Transverse colon (tissue), 4 donors: ENCODE measurements around the gene RNFT2. TPM values are rescaled to one million over a fixed set of nuclear protein-coding genes. Genes with fewer than 3 reads are reported as not detected.

Experiments
- DNase-seq: peaks from one replicate; pipeline ENCODE4 v3.0.0-alpha.2; 2019
- H3K27ac ChIP-seq, 4 donors: fragments of 200-600 bp; sonication (generic); 2 replicates each; pipeline ENCODE4 v1.5.1; 2016 to 2018; ENCODE audit warnings: inconsistent platforms in 4 of 4
- H3K27me3 ChIP-seq: fragments of 200-600 bp; sonication (generic); 2 replicates; pipeline ENCODE4 v1.5.1; 2017; ENCODE audit warnings: inconsistent platforms
- H3K36me3 ChIP-seq, 4 donors: fragments of 200-600 bp; sonication (generic); 2 replicates each; pipeline ENCODE4 v1.5.1; 2017 to 2019; ENCODE audit warnings: inconsistent platforms in 4 of 4
- H3K4me1 ChIP-seq, 4 donors: fragments of 200-600 bp; sonication (generic); 2 replicates each; pipeline ENCODE4 v1.5.1; 2017 to 2020; ENCODE audit warnings: inconsistent platforms in 4 of 4
- H3K4me3 ChIP-seq, 4 donors: fragments of 200-600 bp; sonication (generic); 1 replicate in 1 of 4; 2 replicates in 3 of 4; pipeline versions ENCODE4 v1.5.1 to v1.6.1; 2017 to 2019; ENCODE audit warnings: inconsistent platforms in 4 of 4
- H3K9me3 ChIP-seq, 2 donors: fragments of 200-600 bp; sonication (generic); 2 replicates each; pipeline ENCODE4 v1.5.1; 2017 to 2019; ENCODE audit warnings: inconsistent platforms in 2 of 2
- CTCF ChIP-seq, 5 experiments: fragments of 200-600 bp in 3 of 5; fragments of 450-650 bp in 2 of 5; sonication (generic) in 3 of 5; IDR thresholded peaks; 1 replicate in 2 of 5; 2 replicates in 3 of 5; pipeline ENCODE4 v1.5.1; 2016 to 2017; ENCODE audit warnings: antibody characterized with exemption in 5 of 5, inconsistent platforms in 3 of 5, mild to moderate bottlenecking in 2 of 5, moderate library complexity in 1 of 5
- EP300 ChIP-seq: sonication (generic); formaldehyde crosslinking; IDR thresholded peaks from one replicate; pipeline ENCODE4 v1.6.1; 2017; ENCODE audit warnings: antibody characterized with exemption, low read depth
- POLR2A ChIP-seq: fragments of 450-650 bp; IDR thresholded peaks from one replicate; pipeline ENCODE4 v1.6.1; 2016; ENCODE audit warnings: antibody characterized with exemption, mild to moderate bottlenecking, moderate library complexity
- POLR2AphosphoS5 ChIP-seq, 3 donors: sonication (generic); formaldehyde crosslinking; IDR thresholded peaks; one replicate each; pipeline ENCODE4 v1.6.1; 2016; ENCODE audit warnings: antibody characterized with exemption in 3 of 3
- WGBS, 2 donors: methylation state at CpG; one replicate each; pipeline ENCODE4 v1.1.5; 2018; ENCODE audit warnings: low coverage in 1 of 2; 5-methylcytosine and 5-hydroxymethylcytosine counted together
- in situ Hi-C, 4 donors: fragments of 200-750 bp; cut with MboI; loops; one replicate each; pipeline versions ENCODE4 v1.15.0 to v1.15.1; 2017; ENCODE audit warnings: low sequenced_read_pairs in 3 of 4, low pct_ligation_motif_present in 1 of 4, low pct_unique_long_range_greater_than_20kb in 1 of 4
- intact Hi-C: fragments of 100-400 bp; cut with DNase I; formaldehyde crosslinking; loops from one replicate; pipeline ENCODE4 v1.15.1; 2023; ENCODE audit warnings: low total_unique reads
- total RNA-seq, 4 donors: library from RNA; depleted of rRNA; stranded (reverse); fragments of >200 nt; gene quantifications; one replicate each; pipeline ENCODE4 v1.1.0, GENCODE V29; 2016

RNFT2 gene
- total RNA-seq, 4 donors from 2014 or later, result 0.20 to 1.1 (median 0.68) TPM; not detected in 1

GRCh38 chr12:116881877-116882507, 143.9 kb downstream of the RNFT2 start:
- H3K9me3 ChIP-seq, result no peaks in the 10 kb centered on the region
- no peaks in the 10 kb centered on the region for H3K36me3 ChIP-seq
- peaks cover 10 to 41% (median 33%) of the 10 kb centered on the region in 4 donors for H3K4me1 ChIP-seq
- in situ Hi-C loops (no loop called here), intact Hi-C loops (no loop called here)
- peaks cover 80% of the 10 kb centered on the region for H3K27me3 ChIP-seq
- TF ChIP-seq CTCF (IDR thresholded peaks at IDR 0.05) (no peak), EP300 (no peak), POLR2A (no peak), POLR2AphosphoS5 (IDR thresholded peaks at IDR 0.05) (no peak)
- 13 to 21% methylated on average over 3 to 29 of the region's 29 CpGs for WGBS, 2 donors
- DNase-seq, result no peak
- H3K27ac ChIP-seq, result no peak overlapping the region
- H3K4me3 ChIP-seq, result peak overlapping the region in 2 of 4 donors; percentile 23 to 49

GRCh38 chr12:116882742-116883141, 144.6 kb downstream of the RNFT2 start:
- in situ Hi-C loops, result no loop called here

GRCh38 chr12:116884871-116885270, 146.8 kb downstream of the RNFT2 start:
- 75 to 85% methylated on average over 2 to 3 of the region's 3 CpGs for WGBS, 2 donors
- Histone ChIP-seq H3K36me3 (no peaks in the 10 kb centered on the region), H3K27ac (no peak overlapping the region), H3K27me3 (peaks cover 51% of the 10 kb centered on the region), H3K4me3 (no peak overlapping the region), H3K4me1 (peaks cover 10 to 24% (median 18%) of the 10 kb centered on the region in 4 donors), H3K9me3 (no peaks in the 10 kb centered on the region)
- in situ Hi-C loops (no loop called here), intact Hi-C loops (no loop called here)
- TF ChIP-seq CTCF (IDR thresholded peaks at IDR 0.05), result no peak
- no peak for TF ChIP-seq EP300
- no peak for TF ChIP-seq POLR2AphosphoS5 (IDR thresholded peaks at IDR 0.05)
- TF ChIP-seq POLR2A, result no peak
- no peak for DNase-seq

More at GRCh38 chr12:116882742-116883141, 144.6 kb downstream of the RNFT2 start:
- no peak for DNase-seq
- H3K9me3 ChIP-seq, result no peaks in the 10 kb centered on the region
- WGBS, 2 donors, result 26% methylated on average over 6 of the region's 6 CpGs; no CpG with 5 or more reads in 1 of the 2 donors
- H3K4me1 ChIP-seq, result peaks cover 10 to 41% (median 33%) of the 10 kb centered on the region in 4 donors
- no peak overlapping the region for H3K27ac ChIP-seq
- H3K27me3 ChIP-seq, result peaks cover 73% of the 10 kb centered on the region
- no peak overlapping the region for H3K4me3 ChIP-seq
- no peaks in the 10 kb centered on the region for H3K36me3 ChIP-seq
- TF ChIP-seq CTCF (IDR thresholded peaks at IDR 0.05), result no peak
- TF ChIP-seq POLR2AphosphoS5 (IDR thresholded peaks at IDR 0.05), result no peak
- TF ChIP-seq EP300, result no peak
- intact Hi-C loops, result no loop called here

- TF ChIP-seq EP300 (no peak), POLR2AphosphoS5 (IDR thresholded peaks at IDR 0.05) (no peak), CTCF (IDR thresholded peaks at IDR 0.05) (no peak), POLR2A (no peak)
- 50 to 69% methylated on average over 1 to 2 of the region's 2 CpGs for WGBS, 2 donors
- no peak overlapping the region for H3K4me3 ChIP-seq
- DNase-seq, result no peak
- H3K4me1 ChIP-seq, result peaks cover 10 to 18% (median 14%) of the 10 kb centered on the region in 4 donors
- H3K36me3 ChIP-seq, result no peaks in the 10 kb centered on the region
- no peak overlapping the region for H3K27ac ChIP-seq
- in situ Hi-C loops, result no loop called here
- H3K9me3 ChIP-seq, result no peaks in the 10 kb centered on the region
- intact Hi-C loops, result no loop called here
- peaks cover 45% of the 10 kb centered on the region for H3K27me3 ChIP-seq
Observed at GRCh38 chr12:116885491-116885890, 147.4 kb downstream of the RNFT2 start.
